Body of pancreas (tissue), 4 donors: ENCODE results near the gene MYBL2. TPM values are rescaled to one million over a fixed set of nuclear protein-coding genes. Genes with fewer than 3 reads are reported as not detected.

Source experiments
- ATAC-seq: fragments of 150-250 bp; one replicate; pipeline ENCODE4 v1.9.1; 2016
- DNase-seq, 4 donors: peaks; one replicate each; pipeline ENCODE4 v3.0.0-alpha.2; 2019
- H3K27ac ChIP-seq, 4 donors: fragments of 200-600 bp; sonication (generic); 1 replicate in 3 of 4; 2 replicates in 1 of 4; pipeline versions ENCODE4 v1.5.1 to v1.6.1; 2016 to 2019; ENCODE audit warnings: mild to moderate bottlenecking in 1 of 4, mixed read lengths in 1 of 4, moderate library complexity in 1 of 4
- H3K27me3 ChIP-seq, 2 donors: fragments of 200-600 bp; sonication (generic); one replicate each; pipeline ENCODE4 v1.6.0; 2016; ENCODE audit warnings: mild to moderate bottlenecking in 1 of 2
- H3K36me3 ChIP-seq, 2 donors: fragments of 200-600 bp; sonication (generic); replicated peaks in 1 of 2; 2 replicates each; pipeline ENCODE4 v1.5.1; 2016; ENCODE audit warnings: low read depth in 2 of 2; ENCODE audit not compliant: insufficient read depth in 1 of 2
- H3K4me1 ChIP-seq: fragments of 200-600 bp; sonication (generic); one replicate; pipeline ENCODE4 v1.6.0; 2016
- H3K4me3 ChIP-seq, 2 donors: fragments of 200-600 bp; sonication (generic); 1 replicate in 1 of 2; 2 replicates in 1 of 2; pipeline ENCODE4 v1.5.1; 2016 to 2019
- H3K9me3 ChIP-seq, 3 donors: fragments of 200-600 bp; sonication (generic); 1 replicate in 2 of 3; 2 replicates in 1 of 3; pipeline ENCODE4 v1.5.1; 2016
- POLR2A ChIP-seq, 3 donors: fragments of 450-650 bp; IDR thresholded peaks; one replicate each; pipeline ENCODE4 v1.6.1; 2016; ENCODE audit warnings: antibody characterized with exemption in 3 of 3, mild to moderate bottlenecking in 2 of 3
- WGBS, 2 donors: methylation state at CpG; one replicate each; pipeline ENCODE4 v1.1.5; 2017; 5-methylcytosine and 5-hydroxymethylcytosine counted together
- intact Hi-C: fragments of 100-400 bp; cut with DNase I; formaldehyde crosslinking; loops from one replicate; pipeline ENCODE4 v1.15.1; 2023
- total RNA-seq, 2 donors: library from RNA; depleted of rRNA; stranded (reverse); fragments of >200 nt; gene quantifications; one replicate each; pipeline ENCODE4 v1.1.0, GENCODE V29; 2016
- TF ChIP-seq, protein P1 (sequence below), 7 experiments: fragments of 450-650 bp in 4 of 7; fragments of 200-600 bp in 3 of 7; sonication (generic) in 3 of 7; IDR thresholded peaks; one replicate each; pipeline ENCODE4 v1.5.1; 2016 to 2019; ENCODE audit warnings: antibody characterized with exemption in 7 of 7

MYBL2 gene
- total RNA-seq, 2 donors from 2014 or later = 3.0 to 3.6 TPM

DNA sequence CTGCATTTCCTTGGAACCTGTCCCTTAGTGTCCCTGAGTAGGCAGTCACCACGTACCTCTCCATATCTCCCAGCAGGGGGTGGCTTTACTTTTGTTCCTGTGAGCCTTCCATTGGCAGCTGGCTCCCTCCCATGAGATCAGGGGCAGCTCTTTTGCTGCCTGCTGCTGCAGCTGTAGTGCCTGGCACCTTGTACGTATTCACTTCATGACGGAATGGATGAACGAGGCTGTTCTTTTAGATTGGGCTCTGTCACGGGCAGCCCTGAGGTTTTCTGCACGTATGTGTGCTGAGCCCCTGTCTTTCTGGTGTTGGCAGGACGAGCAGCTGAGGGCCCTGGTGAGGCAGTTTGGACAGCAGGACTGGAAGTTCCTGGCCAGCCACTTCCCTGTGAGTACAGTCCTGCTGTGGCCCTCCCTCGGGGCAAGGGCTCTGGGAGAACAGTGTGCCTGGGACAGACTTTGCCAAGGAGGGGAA, 14.6 kb downstream of the MYBL2 start:
- H3K27ac ChIP-seq = peak overlapping the region; percentile 89 to 94 (median 91)
- TF ChIP-seq, protein P1, sequence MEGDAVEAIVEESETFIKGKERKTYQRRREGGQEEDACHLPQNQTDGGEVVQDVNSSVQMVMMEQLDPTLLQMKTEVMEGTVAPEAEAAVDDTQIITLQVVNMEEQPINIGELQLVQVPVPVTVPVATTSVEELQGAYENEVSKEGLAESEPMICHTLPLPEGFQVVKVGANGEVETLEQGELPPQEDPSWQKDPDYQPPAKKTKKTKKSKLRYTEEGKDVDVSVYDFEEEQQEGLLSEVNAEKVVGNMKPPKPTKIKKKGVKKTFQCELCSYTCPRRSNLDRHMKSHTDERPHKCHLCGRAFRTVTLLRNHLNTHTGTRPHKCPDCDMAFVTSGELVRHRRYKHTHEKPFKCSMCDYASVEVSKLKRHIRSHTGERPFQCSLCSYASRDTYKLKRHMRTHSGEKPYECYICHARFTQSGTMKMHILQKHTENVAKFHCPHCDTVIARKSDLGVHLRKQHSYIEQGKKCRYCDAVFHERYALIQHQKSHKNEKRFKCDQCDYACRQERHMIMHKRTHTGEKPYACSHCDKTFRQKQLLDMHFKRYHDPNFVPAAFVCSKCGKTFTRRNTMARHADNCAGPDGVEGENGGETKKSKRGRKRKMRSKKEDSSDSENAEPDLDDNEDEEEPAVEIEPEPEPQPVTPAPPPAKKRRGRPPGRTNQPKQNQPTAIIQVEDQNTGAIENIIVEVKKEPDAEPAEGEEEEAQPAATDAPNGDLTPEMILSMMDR (IDR thresholded peaks at IDR 0.05) = peak in 6 of 7 experiments; percentile 14 to 72 (median 65)
- TF ChIP-seq POLR2A (IDR thresholded peaks at IDR 0.05) = peak; percentile 50 to 83 (median 79)
- peak overlapping the region in 1 of 2 donors; percentile 1 for H3K4me3 ChIP-seq
- no peaks in the 10 kb centered on the region for H3K27me3 ChIP-seq
- DNase-seq = peak; percentile 81 to 91 (median 88)
- no peaks in the 10 kb centered on the region for H3K36me3 ChIP-seq
- peak; percentile 97 for ATAC-seq
- 23 to 27% methylated on average over 8 of the region's 8 CpGs for WGBS, 2 donors
- no peaks in the 10 kb centered on the region for H3K9me3 ChIP-seq
- peaks cover 28% of the 10 kb centered on the region for H3K4me1 ChIP-seq
- intact Hi-C loops = loop anchor here (10.0 kb wide), 1 partner anchor 147 kb away; no protein-coding TSS in a partner anchor

DNA sequence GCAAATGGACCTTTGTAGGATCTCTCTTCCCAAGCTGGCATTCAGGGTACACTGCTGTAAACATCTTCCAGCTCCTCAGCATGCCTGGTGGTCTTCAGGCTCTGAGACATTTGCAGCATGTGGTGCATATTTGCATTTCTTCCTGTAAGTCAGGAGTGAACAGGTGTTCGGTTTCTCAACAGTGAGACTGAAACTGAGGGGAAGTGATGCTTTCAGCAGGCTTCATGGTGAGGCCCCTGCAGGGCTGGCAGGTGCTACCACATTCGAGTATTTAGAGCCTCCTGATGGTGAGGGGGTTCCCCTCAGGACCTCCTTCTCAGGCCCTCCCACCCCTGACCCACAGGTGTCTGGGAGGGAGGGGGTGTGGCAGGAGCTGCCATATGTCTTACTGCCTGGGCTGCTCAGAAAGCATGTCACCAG, 15.1 kb downstream of the MYBL2 start:
- peak; percentile 21 to 55 (median 41) for DNase-seq
- no peaks in the 10 kb centered on the region for H3K36me3 ChIP-seq
- peak overlapping the region; percentile 89 to 94 (median 91) for H3K27ac ChIP-seq
- 7% methylated on average over 2 of the region's 2 CpGs; no CpG with 5 or more reads in 1 of the 2 donors for WGBS, 2 donors
- H3K27me3 ChIP-seq = no peaks in the 10 kb centered on the region
- intact Hi-C loops = loop anchor here (10.0 kb wide), 1 partner anchor 147 kb away; no protein-coding TSS in a partner anchor
- H3K9me3 ChIP-seq = no peaks in the 10 kb centered on the region
- H3K4me1 ChIP-seq = peaks cover 28% of the 10 kb centered on the region
- H3K4me3 ChIP-seq = peak overlapping the region in 1 of 2 donors; percentile 1
- ATAC-seq = peak; percentile 45
- no peak for TF ChIP-seq POLR2A (IDR thresholded peaks at IDR 0.05)
- TF ChIP-seq, protein P1 (IDR thresholded peaks at IDR 0.05) = no peak

DNA sequence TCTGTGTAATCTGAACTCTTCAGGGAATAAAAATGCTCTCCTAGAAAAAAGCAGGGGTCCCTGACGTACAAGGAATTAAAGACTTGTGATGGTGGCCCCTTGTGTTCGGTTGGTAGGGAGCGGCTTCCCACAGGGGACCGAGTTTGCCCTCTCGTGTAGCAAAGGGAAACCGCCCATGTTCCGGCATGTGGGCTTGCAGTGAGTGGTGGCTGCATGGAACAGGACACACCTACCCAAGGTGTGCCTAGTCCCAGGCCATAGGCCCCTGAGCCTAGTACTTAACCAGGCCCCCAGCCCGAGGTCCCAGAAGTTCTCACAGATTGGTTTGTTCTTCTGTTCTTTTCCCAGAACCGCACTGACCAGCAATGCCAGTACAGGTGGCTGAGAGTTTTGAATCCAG, 15.5 kb downstream of the MYBL2 start:
- no peak for TF ChIP-seq POLR2A (IDR thresholded peaks at IDR 0.05)
- TF ChIP-seq, protein P1 (IDR thresholded peaks at IDR 0.05) = no peak
- DNase-seq = peak; percentile 17 to 35 (median 30)
- Histone ChIP-seq H3K27ac (peak overlapping the region; percentile 89 to 94 (median 91)), H3K36me3 (no peaks in the 10 kb centered on the region), H3K9me3 (no peaks in the 10 kb centered on the region), H3K4me1 (peaks cover 28% of the 10 kb centered on the region), H3K4me3 (no peak overlapping the region), H3K27me3 (no peaks in the 10 kb centered on the region)
- no peak for ATAC-seq
- intact Hi-C loops = loop anchor here (10.0 kb wide), 1 partner anchor 148 kb away; no protein-coding TSS in a partner anchor
- 49 to 62% methylated on average over 7 to 9 of the region's 9 CpGs for WGBS, 2 donors

DNA sequence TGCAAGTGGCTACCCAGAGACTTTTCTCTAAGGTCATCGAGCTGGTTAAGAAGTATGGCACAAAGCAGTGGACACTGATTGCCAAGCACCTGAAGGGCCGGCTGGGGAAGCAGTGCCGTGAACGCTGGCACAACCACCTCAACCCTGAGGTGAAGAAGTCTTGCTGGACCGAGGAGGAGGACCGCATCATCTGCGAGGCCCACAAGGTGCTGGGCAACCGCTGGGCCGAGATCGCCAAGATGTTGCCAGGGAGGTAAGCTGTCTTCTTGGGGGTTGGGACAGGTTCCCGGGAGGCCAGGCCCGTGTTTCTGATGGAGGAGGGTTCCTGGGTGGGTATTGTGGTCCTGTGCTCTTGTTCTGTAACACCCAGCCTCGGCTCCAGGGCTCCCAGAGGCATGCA, 19.9 kb downstream of the MYBL2 start:
- TF ChIP-seq, protein P1 (IDR thresholded peaks at IDR 0.05) = no peak
- TF ChIP-seq POLR2A (IDR thresholded peaks at IDR 0.05) = no peak
- no peak for DNase-seq
- intact Hi-C loops = loop anchor here (10.0 kb wide), 1 partner anchor 152 kb away; no protein-coding TSS in a partner anchor
- Histone ChIP-seq H3K27me3 (no peaks in the 10 kb centered on the region), H3K4me1 (peaks cover 15% of the 10 kb centered on the region), H3K4me3 (no peak overlapping the region), H3K36me3 (no peaks in the 10 kb centered on the region), H3K27ac (no peak overlapping the region), H3K9me3 (no peaks in the 10 kb centered on the region)
- no peak for ATAC-seq
- WGBS, 2 donors = 87 to 90% methylated on average over 8 to 13 of the region's 13 CpGs

DNA sequence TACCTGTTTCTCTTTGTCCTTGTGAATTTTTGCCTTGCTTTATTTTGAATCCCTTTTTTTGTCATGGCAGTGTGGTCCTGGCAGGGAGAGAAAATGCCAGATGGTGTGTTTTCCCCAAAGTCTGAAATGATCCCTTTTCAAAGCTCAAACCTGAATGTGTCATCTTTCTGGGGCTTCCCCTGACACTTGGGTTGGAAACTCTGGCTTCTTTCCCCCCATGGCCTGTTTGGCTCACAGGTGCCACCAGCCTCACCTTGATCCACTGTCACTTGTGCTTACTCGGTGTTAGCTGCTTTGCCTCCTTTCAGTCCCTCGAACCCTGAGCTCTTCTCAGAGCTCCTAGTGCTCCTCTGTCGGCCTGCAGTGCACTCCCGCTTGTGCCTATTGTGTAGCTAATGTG, 22.3 kb downstream of the MYBL2 start:
- intact Hi-C loops = loop anchor here (10.0 kb wide), 1 partner anchor 154 kb away; no protein-coding TSS in a partner anchor
- no peak for DNase-seq
- no peak for ATAC-seq

More for the DNA sequence above, 22.3 kb downstream of the MYBL2 start:
- Histone ChIP-seq H3K27ac (no peak overlapping the region), H3K4me3 (no peak overlapping the region), H3K9me3 (no peaks in the 10 kb centered on the region), H3K36me3 (no peaks in the 10 kb centered on the region), H3K27me3 (no peaks in the 10 kb centered on the region), H3K4me1 (no peaks in the 10 kb centered on the region)
- 75 to 89% methylated on average over 4 of the region's 4 CpGs for WGBS, 2 donors
- no peak for TF ChIP-seq POLR2A (IDR thresholded peaks at IDR 0.05)
- TF ChIP-seq, protein P1 (IDR thresholded peaks at IDR 0.05) = no peak
